T-helper 9 cell (primary cell): Measurements from ENCODE around the gene PCDHB6.
"Not testable (repeated sequence)": the region's sequence is repeated elsewhere in the genome, so short reads cannot be mapped to it uniquely, and the experiment has no call there.

Experiments
- DNase-seq: peaks from one replicate; pipeline ENCODE4 v3.0.0-alpha.2; 2020
- total RNA-seq, 2 donors: gene quantifications; one replicate each; lab custom pipeline; 2026; lab: John Stamatoyannopoulos, UW

The PCDHB6 gene
- 0 reads per million in 2 donors for total RNA-seq

DNA sequence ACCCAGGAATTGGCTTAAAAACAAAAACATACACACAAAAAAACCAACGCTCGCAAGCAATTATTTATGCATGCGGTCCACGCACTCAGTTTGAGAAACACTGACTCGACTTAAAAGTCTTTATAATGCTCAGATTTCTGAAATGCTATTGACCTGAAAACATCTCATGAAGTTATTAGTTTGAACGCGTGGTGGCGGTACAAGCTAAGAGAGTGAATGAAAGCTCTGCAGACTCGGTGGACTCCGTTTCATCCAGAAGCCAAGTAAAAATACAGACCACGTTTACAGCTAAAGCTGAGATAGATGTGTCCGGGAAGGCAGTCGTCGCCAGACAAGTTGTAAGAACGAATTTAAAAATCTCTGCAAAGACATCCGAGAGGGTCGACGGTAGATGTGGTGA, at the start of gene PCDHB6:
Gene PCDHB6, plus strand, starts transcription at position 246 of the 400 bp plus-strand sequence. CDS start 201 bp downstream, outside the sequence.
- DNase-seq: no peak

DNA sequence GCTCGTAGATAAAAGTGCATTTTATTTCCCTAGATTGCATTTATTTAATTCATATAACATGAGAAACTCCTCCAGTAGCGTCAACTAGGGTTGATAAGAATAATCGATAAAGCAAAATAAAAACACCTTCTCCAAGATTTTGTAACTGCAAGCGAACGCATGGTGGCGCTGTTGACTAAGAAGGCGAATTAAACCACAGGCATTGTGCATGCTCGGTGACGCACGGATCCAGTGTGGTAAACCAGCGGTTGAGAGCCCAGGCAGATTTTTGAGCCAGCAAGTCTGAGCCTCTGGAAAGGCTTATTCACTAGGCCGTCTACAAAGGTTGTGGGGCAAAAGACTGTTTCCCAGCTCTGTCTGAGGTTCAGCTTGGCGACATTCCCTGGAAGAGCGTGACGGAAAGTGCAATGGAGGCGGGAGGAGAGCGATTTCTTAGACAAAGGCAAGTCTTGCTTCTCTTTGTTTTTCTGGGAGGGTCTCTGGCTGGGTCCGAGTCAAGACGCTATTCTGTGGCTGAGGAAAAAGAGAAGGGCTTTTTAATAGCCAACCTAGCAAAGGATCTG, 49.5 kb upstream of the PCDHB6 start, which contains the start of gene PCDHB3:
Gene PCDHB3, plus strand, starts transcription at position 231 of the 563 bp plus-strand sequence. Its CDS starts 177 bp downstream, at position 408.
- DNase-seq: no peak

DNA sequence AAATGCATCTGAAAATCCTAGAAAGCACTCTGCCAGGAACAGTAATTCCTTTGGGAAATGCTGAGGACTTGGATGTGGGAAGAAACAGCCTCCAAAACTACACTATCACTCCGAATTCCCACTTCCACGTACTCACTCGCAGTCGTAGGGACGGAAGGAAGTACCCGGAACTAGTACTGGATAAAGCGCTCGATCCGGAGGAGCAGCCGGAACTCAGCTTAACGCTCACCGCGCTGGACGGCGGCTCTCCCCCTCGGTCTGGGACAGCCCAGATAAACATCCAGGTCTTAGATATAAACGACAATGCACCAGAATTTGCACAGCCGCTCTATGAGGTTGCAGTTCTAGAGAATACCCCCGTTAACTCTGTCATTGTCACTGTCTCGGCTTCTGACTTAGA, 48.8 kb upstream of the PCDHB6 start:
- no peak for DNase-seq

DNA sequence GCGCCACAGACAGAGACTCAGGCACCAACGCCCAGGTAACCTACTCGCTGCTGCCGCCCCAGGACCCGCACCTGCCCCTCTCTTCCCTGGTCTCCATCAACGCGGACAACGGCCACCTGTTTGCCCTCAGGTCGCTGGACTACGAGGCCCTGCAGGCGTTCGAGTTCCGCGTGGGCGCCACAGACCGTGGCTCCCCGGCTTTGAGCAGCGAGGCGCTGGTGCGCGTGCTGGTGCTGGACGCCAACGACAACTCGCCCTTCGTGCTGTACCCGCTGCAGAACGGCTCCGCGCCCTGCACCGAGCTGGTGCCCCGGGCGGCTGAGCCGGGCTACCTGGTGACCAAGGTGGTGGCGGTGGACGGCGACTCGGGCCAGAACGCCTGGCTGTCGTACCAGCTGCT, 47.8 kb upstream of the PCDHB6 start:
- not testable (repeated sequence) for DNase-seq

DNA sequence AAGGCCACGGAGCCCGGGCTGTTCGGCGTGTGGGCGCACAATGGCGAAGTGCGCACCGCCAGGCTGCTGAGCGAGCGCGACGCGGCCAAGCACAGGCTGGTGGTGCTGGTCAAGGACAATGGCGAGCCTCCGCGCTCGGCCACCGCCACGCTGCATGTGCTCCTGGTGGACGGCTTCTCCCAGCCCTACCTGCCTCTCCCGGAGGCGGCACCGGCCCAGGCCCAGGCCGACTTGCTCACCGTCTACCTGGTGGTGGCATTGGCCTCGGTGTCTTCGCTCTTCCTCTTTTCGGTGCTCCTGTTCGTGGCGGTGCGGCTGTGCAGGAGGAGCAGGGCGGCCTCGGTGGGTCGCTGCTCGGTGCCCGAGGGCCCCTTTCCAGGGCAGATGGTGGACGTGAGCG, 47.4 kb upstream of the PCDHB6 start:
- DNase-seq: not testable (repeated sequence)

DNA sequence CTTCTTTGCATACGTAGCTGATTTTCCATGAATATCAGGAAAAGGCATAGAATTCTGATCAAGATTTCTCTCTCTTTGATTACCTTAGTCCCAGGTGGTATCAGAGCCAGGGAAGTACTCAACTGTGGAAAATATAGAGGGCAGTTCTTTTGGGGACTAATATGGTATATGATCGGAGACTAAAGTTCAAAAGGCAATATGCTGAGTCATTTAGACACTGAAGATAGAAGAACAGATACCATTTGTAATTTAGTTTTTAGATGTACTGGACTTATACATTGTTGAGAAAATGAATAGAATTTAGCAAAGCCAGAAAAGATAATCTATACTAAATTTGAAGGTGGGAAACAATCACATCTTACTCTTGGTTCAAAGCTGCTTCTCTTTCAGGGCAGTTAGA, 44.5 kb upstream of the PCDHB6 start:
- DNase-seq: no peak

DNA sequence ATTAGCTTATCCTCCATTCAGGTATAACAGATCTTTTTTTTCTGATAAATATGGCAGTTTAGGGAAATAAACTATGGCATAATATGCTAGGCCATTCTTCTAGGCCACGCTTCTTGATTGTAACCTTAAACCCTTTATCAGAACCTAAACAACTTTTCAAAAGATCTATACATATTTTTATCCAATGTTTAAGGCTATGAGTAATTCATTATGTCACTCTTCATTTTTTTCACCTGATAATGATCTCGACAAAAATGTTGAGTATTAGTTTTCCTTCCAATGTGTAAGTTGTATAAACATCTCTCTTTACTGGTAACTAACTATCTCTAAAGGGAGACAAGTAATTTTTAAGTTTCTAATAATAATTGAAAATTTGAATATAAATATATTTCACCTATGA, 30.6 kb upstream of the PCDHB6 start:
- DNase-seq: no peak

DNA sequence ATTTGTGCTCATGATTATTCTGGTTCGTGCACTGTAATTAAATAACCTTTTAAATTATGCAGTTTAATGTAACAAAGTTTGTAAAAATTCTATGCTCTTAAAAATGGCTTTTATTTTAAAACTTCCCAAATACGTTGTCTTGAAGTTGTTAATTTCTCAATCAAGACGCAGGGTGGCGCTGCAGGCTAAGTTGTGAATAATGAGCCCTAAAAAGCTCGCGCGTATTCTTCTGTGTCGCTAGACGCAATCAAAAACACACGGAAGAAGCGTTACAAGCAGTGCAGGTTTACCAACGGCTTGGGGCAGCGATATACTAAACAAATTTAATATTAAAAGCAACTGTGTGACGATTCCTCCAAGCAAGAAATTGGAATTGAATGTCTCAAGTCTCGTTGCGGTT, 28.3 kb upstream of the PCDHB6 start, which contains the start of gene PCDHB4:
Gene PCDHB4, plus strand, starts transcription at position 256 of the 400 bp plus-strand sequence. CDS start 181 bp downstream, outside the sequence.
- no peak for DNase-seq

DNA sequence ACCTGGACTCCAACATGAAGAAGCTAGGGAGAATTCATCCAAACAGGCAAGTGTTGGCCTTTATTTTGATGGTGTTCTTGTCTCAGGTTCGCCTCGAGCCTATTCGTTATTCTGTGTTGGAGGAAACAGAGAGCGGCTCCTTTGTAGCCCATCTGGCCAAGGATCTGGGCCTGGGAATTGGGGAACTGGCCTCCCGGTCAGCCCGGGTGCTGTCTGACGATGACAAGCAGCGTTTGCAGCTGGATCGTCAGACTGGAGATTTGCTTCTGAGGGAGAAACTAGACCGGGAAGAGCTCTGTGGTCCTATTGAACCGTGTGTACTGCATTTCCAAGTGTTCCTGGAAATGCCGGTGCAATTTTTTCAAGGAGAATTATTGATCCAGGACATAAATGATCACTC, 27.9 kb upstream of the PCDHB6 start:
- no peak for DNase-seq

DNA sequence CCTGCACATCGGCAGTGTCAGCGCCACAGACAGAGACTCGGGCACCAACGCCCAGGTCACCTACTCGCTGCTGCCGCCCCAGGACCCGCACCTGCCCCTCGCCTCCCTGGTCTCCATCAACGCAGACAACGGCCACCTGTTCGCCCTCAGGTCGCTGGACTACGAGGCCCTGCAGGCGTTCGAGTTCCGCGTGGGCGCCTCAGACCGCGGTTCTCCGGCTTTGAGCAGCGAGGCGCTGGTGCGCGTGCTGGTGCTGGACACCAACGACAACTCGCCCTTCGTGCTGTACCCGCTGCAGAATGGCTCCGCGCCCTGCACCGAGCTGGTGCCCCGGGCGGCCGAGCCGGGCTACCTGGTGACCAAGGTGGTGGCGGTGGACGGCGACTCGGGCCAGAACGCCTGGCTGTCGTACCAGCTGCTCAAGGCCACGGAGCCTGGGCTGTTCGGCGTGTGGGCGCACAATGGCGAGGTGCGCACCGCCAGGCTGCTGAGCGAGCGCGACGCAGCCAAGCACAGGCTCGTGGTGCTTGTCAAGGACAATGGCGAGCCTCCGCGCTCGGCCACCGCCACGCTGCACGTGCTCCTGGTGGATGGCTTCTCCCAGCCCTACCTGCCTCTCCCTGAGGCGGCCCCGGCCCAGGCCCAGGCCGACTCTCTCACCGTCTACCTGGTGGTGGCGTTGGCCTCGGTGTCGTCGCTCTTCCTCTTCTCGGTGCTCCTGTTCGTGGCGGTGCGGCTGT, 26.3 kb upstream of the PCDHB6 start:
- not testable (repeated sequence) for DNase-seq

DNA sequence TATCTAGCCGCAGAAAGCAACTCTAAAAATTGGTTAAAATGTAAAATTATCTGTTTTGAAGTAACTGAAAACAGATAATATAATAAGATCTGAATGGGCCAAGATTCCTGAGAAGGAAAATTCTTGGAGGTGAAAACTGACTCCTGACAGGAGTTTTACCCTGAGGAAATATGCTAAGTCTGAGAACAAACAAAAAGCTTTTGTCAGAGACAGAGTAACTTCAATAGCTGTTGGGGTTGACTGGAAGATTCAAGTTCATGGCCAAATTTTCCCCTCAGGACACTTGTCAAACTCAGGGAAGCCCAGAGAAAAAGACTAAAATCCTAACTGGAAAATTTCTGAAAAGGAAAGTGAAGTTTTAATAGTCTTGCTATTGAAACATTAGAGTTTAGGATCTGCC, 22.6 kb upstream of the PCDHB6 start:
- no peak for DNase-seq

DNA sequence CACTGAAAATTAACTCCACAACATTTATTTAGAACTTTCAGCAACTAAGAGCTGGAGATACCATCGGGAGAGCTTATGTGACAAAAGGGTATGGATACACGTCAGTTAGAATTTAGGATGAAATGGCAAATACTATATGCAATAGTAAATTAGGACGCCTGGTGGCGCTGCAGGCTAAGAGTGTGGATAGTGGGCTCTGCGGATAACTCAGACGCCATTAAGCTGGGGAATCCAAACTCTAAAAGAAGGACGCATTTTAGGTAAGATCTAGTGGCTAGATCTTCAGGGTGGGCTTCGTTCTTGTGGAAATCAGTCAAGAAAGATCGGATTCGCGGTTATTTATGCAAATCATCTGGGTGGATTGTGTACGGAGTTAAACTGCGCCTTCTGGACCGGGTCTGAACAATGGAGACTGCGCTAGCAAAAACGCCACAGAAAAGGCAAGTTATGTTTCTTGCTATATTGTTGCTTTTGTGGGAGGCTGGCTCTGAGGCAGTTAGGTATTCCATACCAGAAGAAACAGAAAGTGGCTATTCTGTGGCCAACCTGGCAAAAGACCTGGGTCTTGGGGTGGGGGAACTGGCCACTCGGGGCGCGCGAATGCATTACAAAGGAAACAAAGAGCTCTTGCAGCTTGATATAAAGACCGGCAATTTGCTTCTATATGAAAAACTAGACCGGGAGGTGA, 14.7 kb upstream of the PCDHB6 start, which contains the start of gene PCDHB5:
Gene PCDHB5, plus strand, starts transcription at position 177 of the 688 bp plus-strand sequence. Its CDS starts 229 bp downstream, at position 406.
- DNase-seq: no peak

DNA sequence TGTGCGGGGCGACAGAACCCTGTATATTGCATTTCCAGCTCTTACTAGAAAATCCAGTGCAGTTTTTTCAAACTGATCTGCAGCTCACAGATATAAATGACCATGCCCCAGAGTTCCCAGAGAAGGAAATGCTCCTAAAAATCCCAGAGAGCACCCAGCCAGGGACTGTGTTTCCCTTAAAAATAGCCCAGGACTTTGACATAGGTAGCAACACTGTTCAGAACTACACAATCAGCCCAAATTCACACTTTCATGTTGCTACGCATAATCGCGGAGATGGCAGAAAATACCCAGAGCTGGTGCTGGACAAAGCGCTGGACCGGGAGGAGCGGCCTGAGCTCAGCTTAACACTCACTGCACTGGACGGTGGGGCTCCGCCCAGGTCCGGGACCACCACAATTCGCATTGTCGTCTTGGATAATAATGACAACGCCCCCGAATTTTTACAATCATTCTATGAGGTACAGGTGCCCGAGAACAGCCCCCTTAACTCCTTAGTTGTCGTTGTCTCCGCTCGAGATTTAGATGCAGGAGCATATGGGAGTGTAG, 14.1 kb upstream of the PCDHB6 start:
- DNase-seq: no peak

DNA sequence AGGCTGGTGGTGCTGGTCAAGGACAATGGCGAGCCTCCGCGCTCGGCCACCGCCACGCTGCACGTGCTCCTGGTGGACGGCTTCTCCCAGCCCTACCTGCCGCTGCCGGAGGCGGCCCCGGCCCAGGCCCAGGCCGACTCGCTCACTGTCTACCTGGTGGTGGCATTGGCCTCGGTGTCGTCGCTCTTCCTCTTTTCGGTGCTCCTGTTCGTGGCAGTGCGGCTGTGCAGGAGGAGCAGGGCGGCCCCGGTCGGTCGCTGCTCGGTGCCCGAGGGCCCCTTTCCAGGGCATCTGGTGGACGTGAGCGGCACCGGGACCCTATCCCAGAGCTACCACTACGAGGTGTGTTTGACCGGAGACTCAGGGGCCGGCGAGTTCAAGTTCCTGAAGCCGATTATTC, 12.5 kb upstream of the PCDHB6 start:
- not testable (repeated sequence) for DNase-seq

DNA sequence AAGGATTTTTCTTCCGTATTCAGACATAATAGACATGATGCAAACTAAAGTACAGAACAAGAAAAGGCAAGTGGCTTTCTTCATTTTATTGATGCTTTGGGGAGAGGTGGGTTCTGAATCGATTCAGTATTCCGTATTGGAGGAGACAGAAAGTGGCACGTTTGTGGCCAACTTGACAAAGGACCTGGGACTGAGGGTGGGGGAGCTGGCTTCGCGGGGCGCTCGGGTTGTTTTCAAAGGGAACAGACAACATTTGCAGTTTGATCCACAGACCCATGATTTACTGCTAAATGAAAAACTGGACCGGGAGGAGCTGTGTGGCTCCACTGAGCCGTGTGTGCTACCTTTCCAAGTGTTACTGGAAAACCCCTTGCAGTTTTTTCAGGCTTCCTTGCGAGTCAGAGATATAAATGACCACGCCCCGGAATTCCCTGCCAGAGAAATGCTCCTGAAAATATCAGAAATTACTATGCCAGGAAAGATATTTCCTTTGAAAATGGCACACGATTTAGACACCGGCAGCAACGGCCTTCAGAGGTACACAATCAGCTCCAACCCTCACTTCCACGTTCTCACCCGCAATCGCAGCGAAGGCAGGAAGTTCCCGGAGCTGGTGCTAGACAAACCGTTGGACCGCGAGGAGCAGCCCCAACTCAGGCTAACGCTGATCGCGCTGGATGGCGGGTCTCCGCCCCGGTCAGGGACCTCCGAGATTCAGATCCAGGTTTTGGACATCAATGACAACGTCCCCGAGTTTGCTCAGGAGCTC, 551 bp downstream of the PCDHB6 start:
- DNase-seq: no peak

DNA sequence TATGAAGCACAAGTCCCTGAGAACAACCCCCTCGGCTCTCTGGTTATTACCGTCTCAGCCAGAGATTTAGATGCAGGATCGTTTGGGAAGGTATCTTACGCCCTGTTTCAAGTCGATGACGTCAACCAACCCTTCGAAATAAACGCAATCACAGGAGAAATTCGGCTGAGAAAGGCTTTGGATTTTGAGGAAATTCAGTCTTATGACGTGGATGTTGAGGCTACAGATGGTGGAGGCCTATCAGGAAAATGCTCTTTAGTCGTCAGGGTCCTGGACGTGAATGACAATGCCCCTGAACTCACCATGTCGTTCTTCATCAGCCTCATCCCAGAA, 1.1 kb downstream of the PCDHB6 start:
- no peak for DNase-seq

DNA sequence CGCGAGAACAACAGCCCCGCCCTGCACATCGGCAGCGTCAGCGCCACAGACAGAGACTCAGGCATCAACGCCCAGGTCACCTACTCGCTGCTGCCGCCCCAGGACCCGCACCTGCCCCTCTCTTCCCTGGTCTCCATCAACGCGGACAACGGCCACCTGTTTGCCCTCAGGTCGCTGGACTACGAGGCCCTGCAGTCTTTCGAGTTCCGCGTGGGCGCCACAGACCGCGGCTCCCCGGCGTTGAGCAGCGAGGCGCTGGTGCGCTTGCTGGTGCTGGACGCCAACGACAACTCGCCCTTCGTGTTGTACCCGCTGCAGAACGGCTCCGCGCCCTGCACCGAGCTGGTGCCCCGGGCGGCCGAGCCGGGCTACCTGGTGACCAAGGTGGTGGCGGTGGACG, 1.8 kb downstream of the PCDHB6 start:
- not testable (repeated sequence) for DNase-seq

DNA sequence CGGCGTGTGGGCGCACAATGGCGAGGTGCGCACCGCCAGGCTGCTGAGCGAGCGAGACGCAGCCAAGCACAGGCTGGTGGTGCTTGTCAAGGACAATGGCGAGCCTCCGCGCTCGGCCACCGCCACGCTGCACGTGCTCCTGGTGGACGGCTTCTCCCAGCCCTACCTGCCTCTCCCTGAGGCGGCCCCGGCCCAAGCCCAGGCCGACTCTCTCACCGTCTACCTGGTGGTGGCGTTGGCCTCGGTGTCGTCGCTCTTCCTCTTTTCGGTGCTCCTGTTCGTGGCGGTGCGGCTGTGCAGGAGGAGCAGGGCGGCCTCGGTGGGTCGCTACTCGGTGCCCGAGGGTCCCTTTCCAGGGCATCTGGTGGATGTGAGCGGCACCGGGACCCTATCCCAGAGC, 2.2 kb downstream of the PCDHB6 start:
- DNase-seq: not testable (repeated sequence)

DNA sequence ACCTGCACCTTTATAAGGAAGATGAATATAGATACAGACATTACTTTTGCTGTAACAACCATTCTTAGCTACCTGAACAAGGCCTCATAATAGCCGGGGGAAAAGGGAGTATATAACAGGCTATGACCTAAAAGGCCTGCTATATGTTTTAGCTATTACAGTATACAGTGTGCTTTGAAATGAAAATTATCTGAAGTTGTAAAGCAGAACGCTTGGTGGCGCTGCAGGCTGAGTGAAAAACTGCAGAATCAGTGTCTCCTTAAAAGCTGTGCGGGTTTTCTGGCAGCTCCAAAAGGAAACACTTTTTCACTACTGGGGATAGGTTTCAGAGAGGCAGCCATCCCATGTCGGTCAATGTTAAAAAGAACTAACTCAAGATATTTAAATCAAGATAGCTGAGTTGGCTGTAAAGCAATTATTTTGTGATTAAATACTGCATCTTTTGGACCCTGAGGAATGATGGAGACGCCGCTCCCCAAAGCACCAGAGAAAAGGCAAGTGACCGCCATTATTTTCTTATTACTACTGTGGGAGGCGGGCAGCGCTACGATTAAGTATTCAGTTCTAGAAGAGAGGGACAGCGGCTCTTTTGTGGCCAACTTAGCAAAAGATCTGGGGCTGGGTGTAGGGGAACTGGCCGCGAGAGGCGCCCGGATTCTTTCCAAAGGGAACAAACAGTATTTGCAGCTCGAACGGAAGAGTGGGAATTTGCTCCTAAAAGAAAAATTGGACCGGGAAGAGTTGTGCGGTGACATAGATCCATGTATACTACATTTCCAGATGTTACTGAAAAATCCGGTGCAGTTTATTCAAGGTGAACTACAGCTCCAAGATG, 5.9 kb downstream of the PCDHB6 start:
- no peak for DNase-seq

DNA sequence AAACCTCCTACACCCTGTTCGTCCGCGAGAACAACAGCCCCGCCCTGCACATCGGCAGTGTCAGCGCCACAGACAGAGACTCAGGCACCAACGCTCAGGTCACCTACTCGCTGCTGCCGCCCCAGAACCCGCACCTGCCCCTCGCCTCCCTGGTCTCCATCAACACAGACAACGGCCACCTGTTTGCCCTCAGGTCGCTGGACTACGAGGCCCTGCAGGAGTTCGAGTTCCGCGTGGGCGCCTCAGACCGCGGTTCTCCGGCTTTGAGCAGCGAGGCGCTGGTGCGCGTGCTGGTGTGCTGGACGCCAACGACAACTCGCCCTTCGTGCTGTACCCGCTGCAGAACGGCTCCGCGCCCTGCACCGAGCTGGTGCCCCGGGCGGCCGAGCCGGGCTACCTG, 7.5 kb downstream of the PCDHB6 start:
- DNase-seq: not testable (repeated sequence)

DNA sequence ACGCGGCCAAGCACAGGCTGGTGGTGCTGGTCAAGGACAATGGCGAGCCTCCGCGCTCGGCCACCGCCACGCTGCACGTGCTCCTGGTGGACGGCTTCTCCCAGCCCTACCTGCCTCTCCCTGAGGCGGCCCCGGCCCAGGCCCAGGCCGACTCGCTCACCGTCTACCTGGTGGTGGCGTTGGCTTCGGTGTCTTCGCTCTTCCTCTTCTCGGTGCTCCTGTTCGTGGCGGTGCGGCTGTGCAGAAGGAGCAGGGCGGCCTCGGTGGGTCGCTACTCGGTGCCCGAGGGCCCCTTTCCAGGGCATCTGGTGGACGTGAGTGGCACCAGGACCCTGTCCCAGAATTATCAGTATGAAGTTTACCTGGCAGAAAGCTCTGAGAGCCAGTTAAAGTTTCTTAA, 8.0 kb downstream of the PCDHB6 start:
- DNase-seq: not testable (repeated sequence)
